ENCODE data around the gene GALC.

GRCh38 chr14:87935081-87935828, 57.7 kb downstream of the GALC start:
- TF ChIP-seq, protein P1, sequence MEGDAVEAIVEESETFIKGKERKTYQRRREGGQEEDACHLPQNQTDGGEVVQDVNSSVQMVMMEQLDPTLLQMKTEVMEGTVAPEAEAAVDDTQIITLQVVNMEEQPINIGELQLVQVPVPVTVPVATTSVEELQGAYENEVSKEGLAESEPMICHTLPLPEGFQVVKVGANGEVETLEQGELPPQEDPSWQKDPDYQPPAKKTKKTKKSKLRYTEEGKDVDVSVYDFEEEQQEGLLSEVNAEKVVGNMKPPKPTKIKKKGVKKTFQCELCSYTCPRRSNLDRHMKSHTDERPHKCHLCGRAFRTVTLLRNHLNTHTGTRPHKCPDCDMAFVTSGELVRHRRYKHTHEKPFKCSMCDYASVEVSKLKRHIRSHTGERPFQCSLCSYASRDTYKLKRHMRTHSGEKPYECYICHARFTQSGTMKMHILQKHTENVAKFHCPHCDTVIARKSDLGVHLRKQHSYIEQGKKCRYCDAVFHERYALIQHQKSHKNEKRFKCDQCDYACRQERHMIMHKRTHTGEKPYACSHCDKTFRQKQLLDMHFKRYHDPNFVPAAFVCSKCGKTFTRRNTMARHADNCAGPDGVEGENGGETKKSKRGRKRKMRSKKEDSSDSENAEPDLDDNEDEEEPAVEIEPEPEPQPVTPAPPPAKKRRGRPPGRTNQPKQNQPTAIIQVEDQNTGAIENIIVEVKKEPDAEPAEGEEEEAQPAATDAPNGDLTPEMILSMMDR (IDR thresholded peaks at IDR 0.05) = no peak
- TF ChIP-seq EP300 (IDR thresholded peaks at IDR 0.05) (no peak), POLR2A (IDR thresholded peaks at IDR 0.05) (no peak)

All from sigmoid colon (tissue), 4 donors.